Stimulated activated CD4-positive, alpha-beta T cell treated with anti-CD3 and anti-CD28 coated beads, Interleukin-12 subunit alpha, Interleukin-12 subunit beta, amount 100 ng/mL, for 4 hours (primary cell): ENCODE measurements around the gene ADAMTS1.
"Not testable (repeated sequence)": the region's sequence is repeated elsewhere in the genome, so short reads cannot be mapped to it uniquely, and the experiment has no call there.

Experiments used
- DNase-seq: peaks from one replicate; pipeline ENCODE4 v3.0.0-alpha.2; 2020

The ADAMTS1 gene

DNA sequence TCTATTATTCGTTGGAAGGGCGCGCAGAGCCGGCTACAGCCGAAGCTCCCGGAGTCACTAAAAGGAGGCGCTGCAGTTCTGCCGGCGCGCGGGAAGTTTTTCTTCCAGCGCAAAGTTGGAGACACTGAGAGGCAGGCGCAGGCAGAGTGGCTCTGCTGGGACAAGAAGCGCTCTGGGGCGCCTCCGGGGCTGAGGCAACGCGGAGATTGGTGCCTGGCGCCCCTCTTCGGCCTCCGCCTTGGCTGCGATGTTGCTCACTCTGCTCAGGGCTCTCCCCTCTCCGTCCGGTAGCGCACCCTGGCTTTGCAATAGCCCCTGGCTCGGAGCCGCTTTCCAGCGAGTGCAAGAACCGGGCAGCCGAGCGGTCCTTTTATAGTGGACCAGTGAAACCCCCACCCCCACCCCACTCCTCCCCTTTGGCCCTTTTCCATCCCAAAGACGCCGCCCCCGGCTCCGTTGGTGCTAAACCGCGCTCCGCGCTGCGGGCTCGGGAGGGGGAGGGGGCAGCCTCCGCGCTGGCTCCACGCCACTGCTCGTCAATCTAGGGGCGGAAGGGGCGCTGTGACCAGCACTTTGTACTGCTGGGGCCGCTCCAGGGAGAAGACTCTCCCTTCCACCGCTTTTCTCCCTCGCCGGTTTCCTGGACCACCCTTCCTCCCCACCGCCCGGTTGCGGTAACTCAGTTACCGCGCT, at the start of gene ADAMTS1:
Gene ADAMTS1 (minus strand): TSS at position 344 of the 693 bp plus-strand sequence. CDS start 455 bp downstream, outside the sequence.
- no peak for DNase-seq

DNA sequence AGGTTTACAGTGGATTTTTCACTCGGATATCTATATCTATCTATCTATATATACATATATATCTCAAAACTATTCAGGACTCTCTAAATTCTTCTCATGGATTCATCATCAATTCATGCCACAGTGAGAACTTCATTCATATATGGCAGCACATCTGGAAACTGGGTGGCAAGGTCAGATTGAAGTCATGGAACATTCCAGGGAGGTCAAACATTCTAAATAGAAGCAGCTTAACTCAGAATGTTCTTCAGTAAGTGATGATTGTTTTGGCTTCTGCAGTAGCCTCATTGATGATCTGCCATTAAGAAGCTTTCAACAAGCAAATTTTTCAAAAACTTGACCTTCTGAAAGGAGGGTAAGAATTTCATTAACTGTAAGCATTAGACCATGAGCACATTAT, 46.9 kb upstream of the ADAMTS1 start:
- no peak for DNase-seq

GRCh38 chr21:26888931-26889330, 43.7 kb upstream of the ADAMTS1 start:
- no peak for DNase-seq

DNA sequence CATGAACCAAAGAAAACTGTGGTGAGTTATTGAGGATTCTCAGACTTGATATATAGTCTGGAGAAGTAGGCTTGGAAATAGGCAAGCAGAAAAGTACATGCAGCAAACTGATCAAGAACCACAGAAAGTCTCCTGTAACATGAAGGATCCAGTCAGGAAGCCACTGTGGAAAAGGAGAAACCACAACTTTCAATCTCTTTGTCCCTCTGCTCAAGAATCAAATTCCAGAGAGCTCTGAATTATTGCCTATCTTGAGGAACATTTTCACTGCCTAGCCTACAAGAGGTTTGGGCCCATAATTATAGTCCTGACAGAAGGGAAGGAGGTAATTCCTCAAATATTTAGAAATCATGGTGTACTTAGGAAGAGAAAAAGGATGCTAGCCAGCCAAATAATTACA, 43.0 kb upstream of the ADAMTS1 start:
- no peak for DNase-seq

DNA sequence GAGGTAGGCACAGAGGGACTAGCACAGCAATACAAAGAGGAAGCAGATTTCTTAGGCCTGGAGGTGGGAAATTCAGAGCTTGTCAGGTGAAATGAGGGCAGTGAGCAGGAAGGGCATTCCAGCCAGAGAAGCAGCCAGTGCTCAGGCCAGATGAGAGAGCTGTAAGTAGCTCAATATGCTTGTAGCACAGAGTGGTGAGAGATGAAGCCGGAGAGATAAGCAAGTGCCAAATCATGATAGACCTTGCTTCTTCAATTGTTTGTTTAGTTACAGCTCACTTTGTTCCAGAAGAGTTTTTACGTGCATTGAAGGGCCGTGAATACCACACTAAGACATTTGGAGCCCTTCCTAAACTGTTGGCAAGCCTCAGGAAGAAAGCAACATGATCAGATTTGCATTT, 42.0 kb upstream of the ADAMTS1 start:
- no peak for DNase-seq

GRCh38 chr21:26884436-26884835, 39.2 kb upstream of the ADAMTS1 start:
- DNase-seq: no peak

- DNase-seq: no peak
These were observed 38.6 kb upstream of the ADAMTS1 start for GRCh38 chr21:26883768-26884167.

- no peak for DNase-seq
These were observed 36.5 kb upstream of the ADAMTS1 start for GRCh38 chr21:26881504-26882228.

DNA sequence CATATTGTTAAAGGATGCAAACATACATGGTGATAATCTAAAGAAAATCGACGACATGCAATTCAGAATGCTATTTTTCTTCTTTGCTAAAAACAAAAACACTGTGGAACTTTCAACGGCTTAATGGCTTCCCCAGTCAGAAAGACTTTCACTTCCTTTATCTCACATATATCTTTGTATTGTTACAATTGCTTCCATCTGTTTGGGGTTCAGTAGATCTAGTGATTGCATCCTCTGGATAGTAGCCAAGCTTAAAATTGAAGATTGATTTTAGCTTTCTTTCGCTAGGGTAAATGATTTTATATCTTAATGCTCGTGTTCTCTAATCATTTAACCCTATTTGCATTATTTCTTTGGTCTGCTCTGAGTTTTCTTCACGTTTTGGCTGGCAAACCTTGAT, 31.8 kb upstream of the ADAMTS1 start:
- DNase-seq: no peak

DNA sequence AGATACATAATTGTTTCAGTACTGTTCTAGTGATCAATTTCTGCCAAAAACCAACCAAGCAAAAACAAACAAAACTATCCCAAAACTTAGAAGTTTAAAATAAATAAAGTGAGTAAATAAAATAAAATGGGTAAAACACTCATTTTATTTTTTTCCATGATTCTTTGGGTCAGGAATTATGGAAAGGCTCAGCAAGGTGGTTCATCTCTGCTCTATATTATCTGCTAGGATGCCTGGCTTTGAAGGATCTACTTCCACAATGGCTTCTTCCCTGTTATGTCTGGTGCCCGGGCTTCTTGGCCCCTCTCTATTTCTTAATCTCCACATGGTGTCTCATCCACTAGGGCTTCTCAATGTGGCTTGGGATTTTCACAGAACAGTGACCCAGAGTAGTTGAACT, 29.1 kb upstream of the ADAMTS1 start:
- DNase-seq: no peak

- no peak for DNase-seq
These were observed 20.6 kb upstream of the ADAMTS1 start for GRCh38 chr21:26865857-26866256.

GRCh38 chr21:26856871-26857350, 11.7 kb upstream of the ADAMTS1 start:
- not testable (repeated sequence) for DNase-seq

- DNase-seq: not testable (repeated sequence)
These were observed 9.5 kb upstream of the ADAMTS1 start for GRCh38 chr21:26854695-26855094.

- no peak for DNase-seq
These were observed 7.2 kb upstream of the ADAMTS1 start for GRCh38 chr21:26852423-26852822.

DNA sequence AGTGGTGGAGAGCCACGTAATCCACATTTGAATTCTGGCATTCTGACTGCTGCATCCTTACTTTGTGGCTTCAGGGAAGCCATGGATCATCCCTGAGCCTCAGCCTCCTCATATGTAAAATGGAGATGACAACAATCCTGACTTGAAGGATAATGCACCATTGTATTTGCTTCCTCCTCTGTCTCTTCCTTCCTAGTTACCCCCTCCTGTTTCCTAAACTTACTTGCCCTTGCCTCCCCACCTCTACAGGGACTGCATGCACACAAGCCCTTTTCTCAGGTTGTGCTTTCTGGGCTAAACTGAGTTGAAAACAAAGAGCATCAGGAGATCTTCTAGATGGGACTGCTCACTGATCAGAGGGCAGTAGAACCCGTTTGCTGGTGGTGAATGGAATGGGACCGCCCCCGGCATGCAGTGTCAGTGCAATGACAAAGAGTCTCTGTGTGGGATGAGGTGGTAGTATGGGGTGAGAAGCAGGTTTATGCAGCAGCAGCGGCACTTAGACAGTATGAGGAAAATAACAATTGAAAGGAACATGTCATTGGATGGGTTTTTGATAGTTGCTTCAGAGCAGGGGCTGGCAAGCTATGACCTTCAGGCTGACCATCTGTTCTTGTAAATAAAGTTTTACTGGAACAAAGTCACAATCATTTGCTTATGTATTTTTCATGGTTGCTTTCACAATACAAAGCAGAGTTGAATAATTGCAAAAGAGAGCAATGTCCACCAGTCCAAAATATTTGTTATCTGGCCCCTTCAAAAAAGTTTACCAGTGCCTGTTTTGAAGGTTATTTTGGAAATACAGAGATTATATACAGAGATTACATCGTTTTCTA, 6.1 kb upstream of the ADAMTS1 start:
- DNase-seq: no peak

DNA sequence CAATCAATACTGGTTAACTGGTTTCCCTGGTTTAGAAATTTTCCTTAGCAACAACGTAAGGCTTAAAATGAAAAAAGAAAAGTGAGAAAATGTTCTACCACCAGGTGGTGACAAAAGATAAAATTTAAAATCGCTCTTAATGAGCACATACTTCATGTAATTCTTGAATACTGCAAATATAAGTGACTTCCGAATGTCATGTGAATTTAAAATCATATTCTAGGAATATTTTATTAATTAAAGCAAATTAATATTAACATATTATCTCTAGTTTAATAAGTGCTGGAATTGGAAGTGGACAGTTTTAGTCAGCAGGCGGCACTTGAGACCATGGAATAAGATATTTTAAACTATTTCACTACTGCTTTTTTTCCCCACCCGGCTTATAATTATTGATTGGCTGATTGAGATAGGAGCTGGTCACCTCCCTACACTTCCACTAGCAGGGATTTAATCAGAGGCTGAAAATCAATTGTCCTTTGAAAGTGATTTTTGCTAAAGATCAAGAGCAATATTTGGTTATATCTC, 5.0 kb upstream of the ADAMTS1 start:
- no peak for DNase-seq

- DNase-seq: no peak
These were observed 4.4 kb upstream of the ADAMTS1 start for GRCh38 chr21:26849428-26850115.

DNA sequence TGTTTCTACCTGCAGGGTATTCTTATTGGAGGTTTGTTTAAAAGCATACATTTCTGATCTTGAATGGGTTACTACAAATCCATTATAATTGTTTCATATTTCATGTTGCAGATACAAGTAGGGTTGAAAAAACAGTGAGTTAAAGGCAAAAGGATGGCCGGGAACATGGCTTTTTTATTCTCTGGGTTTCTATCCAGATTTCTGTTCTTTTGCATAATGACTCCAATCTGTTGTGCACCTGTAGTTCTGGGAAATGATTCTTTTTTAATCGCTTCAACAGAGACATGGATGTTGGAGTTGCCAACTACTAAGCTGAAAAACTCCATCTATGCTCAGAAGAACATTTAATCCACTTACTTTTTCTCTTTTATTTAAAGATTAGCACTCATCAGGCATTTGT, 2.7 kb upstream of the ADAMTS1 start:
- no peak for DNase-seq

GRCh38 chr21:26847002-26847401, 1.8 kb upstream of the ADAMTS1 start:
- no peak for DNase-seq

DNA sequence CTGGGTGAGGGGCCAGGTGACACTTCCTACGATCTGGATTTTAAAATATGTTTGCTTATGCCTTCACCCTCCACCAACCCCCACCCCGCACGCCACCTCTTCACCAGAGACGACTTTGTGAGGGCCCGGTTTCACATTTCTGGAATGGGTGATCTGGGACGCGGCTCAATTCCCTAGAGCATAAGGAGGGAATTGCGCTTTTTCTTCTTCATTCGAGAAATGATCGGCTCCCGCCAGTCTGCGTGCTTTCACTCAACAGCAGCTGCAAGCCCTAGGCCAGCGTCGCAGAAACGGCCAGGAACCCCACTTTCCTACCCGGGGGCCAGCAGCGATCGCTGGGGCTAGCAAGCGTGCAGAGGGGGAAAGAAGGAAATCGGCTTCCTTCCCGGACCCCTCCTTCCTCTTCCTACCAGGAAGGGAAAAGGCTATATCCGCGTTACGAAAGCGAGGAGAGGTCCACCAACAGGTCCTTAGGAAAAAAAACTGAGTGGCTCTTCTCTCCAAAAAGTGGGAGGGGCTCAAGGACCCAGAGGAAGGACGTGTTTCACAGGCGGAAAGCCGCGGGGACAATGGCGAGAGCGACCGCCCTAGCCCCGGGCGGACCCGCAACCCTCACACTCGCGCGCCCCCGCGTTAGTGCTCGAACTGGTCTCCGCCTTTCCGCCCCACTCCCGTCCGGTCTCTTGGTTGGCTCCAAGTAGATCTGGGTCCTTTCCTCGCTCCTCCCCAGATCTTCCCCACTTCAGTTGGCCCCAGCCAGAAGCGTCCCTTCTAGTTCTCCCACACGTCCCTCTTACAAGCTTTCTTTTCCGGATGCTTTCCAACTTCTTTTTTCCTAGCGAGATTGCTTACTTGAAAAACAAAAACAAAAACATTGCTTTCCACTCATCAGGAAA, 1.1 kb upstream of the ADAMTS1 start:
- DNase-seq: no peak

- no peak for DNase-seq
These were observed 488 bp upstream of the ADAMTS1 start for GRCh38 chr21:26845759-26846035.
